MM.1S (cell line): ENCODE measurements around the gene ASCL2.

Experiments used
- CTCF ChIP-seq: fragments of 300-600 bp; sonication (generic); IDR thresholded peaks from 2 replicates; pipeline ENCODE4 v1.5.1; 2016; ENCODE audit warnings: antibody characterized with exemption, low read length, mixed read lengths
- EZH2phosphoT487 ChIP-seq: fragments of 300-600 bp; sonication (generic); IDR thresholded peaks from 2 replicates; pipeline ENCODE4 v1.6.1; 2018; ENCODE audit warnings: antibody characterized with exemption, low read length

GRCh38 chr11:2319791-2320472 lies 49.5 kb upstream of the ASCL2 start:
- no peak for TF ChIP-seq CTCF
- no peak for TF ChIP-seq EZH2phosphoT487
